WERI-Rb-1 (cell line): ENCODE measurements around the gene TNFRSF14.

Source experiments
- DNase-seq: peaks from one replicate; pipeline ENCODE4 v3.0.0-alpha.2; 2020
- H3K27ac ChIP-seq: fragments of 250-450 bp; sonication (Bioruptor Pico); 2 replicates; pipeline ENCODE4 v1.5.1; 2020; ENCODE audit warnings: mild to moderate bottlenecking, moderate library complexity
- H3K27me3 ChIP-seq: fragments of 250-450 bp; sonication (Bioruptor Pico); 2 replicates; pipeline ENCODE4 v1.5.1; 2021; ENCODE audit warnings: mild to moderate bottlenecking, low read depth, moderate library complexity; ENCODE audit not compliant: insufficient read depth, severe bottlenecking
- H3K36me3 ChIP-seq: fragments of 250-450 bp; sonication (Bioruptor Pico); 2 replicates; pipeline ENCODE4 v1.5.1; 2020; ENCODE audit warnings: mild to moderate bottlenecking, moderate library complexity
- H3K4me3 ChIP-seq: 2 replicates; pipeline ENCODE4 v1.5.1; 2011; ENCODE audit warnings: low read depth, mild to moderate bottlenecking, control low read depth, low read length
- H3K9me3 ChIP-seq: fragments of 250-450 bp; sonication (Bioruptor Pico); 2 replicates; pipeline ENCODE4 v1.5.1; 2021; ENCODE audit warnings: mild to moderate bottlenecking, moderate library complexity; ENCODE audit not compliant: severe bottlenecking
- TF ChIP-seq, protein P1 (sequence below): IDR thresholded peaks from 2 replicates; pipeline ENCODE4 v1.5.1; 2011; ENCODE audit warnings: low read depth, mild to moderate bottlenecking, control low read depth, inconsistent platforms, low read length

The TNFRSF14 gene

DNA sequence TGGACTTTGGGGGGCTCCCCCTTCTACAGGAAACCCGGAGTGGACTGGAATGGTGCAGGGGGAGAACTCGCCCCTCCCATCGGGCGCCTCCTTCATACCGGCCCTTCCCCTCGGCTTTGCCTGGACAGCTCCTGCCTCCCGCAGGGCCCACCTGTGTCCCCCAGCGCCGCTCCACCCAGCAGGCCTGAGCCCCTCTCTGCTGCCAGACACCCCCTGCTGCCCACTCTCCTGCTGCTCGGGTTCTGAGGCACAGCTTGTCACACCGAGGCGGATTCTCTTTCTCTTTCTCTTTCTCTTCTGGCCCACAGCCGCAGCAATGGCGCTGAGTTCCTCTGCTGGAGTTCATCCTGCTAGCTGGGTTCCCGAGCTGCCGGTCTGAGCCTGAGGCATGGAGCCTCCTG is at the start of gene TNFRSF14:
TNFRSF14 (plus strand) TSS at position 95 of the 401 bp plus-strand sequence; CDS start at position 389, 294 bp downstream.
- no peaks in the 10 kb centered on the region for H3K27me3 ChIP-seq
- no peak within 1 kb of the TSS for H3K4me3 ChIP-seq
- no peaks in the 10 kb centered on the region for H3K9me3 ChIP-seq
- DNase-seq = no peak
- H3K36me3 ChIP-seq = no peaks in the 10 kb centered on the region
- TF ChIP-seq, protein P1, sequence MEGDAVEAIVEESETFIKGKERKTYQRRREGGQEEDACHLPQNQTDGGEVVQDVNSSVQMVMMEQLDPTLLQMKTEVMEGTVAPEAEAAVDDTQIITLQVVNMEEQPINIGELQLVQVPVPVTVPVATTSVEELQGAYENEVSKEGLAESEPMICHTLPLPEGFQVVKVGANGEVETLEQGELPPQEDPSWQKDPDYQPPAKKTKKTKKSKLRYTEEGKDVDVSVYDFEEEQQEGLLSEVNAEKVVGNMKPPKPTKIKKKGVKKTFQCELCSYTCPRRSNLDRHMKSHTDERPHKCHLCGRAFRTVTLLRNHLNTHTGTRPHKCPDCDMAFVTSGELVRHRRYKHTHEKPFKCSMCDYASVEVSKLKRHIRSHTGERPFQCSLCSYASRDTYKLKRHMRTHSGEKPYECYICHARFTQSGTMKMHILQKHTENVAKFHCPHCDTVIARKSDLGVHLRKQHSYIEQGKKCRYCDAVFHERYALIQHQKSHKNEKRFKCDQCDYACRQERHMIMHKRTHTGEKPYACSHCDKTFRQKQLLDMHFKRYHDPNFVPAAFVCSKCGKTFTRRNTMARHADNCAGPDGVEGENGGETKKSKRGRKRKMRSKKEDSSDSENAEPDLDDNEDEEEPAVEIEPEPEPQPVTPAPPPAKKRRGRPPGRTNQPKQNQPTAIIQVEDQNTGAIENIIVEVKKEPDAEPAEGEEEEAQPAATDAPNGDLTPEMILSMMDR = no peak
- no peak within 1 kb of the TSS for H3K27ac ChIP-seq

DNA sequence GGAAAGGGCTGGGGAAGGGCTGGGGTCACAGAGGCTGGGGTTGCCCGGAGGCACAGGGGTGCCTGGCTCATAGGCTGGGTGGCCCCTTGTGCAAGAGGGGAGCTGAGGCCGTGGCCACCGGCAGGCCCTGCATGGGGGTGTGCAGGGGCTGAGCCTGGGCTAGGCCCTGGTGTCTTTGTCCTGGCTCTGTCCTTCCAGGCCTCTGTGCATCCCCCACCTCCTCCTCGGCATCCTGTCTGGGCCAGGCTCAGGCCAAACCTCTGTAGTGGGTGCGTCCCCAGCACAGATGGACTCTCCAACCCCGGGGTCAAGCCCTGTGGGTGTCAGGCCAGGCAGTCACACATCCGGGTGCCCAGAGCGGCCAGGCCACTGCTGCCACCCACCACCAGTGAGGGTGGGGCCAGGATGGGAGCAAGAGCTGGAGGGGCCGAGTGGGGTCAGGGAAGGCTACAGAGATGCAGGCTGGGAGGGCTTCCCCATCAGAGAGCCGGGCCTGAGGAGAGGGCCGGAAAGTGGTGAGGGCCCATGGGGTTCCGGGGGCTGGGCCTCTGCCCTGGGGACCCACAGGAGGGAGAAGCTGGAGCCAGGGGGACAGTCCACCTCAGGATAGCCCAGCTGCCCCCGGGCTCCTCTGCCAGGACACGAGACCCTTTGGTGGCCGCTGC is 49.1 kb upstream of the TNFRSF14 start:
- Histone ChIP-seq H3K36me3 (peaks cover 82% of the 10 kb centered on the region), H3K27ac (peak overlapping the region; percentile 61), H3K4me3 (no peak overlapping the region), H3K9me3 (no peaks in the 10 kb centered on the region), H3K27me3 (no peaks in the 10 kb centered on the region)
- DNase-seq = no peak
- TF ChIP-seq, protein P1 = no peak

DNA sequence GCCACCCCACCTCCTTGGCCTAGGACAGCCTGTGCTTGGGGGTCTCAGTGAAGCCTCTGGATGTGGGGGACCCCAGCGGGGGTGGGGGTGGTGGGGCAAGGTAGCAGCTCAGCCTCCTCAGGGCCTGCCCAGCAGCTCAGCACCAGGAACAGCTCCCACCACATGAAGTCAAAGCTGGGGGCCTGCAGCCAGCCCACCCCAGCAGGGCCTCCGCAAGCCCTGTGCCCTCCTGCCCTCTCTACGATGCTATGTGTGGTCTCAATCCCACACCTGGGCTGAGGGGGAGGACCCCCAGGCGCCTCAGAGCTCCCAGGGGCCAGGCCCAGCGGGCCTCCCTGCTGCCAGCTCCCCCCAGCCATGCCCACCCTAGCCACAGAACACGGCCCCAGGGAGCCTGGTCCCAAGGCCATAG is 48.4 kb upstream of the TNFRSF14 start:
- no peak overlapping the region; the same call in 1 of the 2 replicates for H3K27ac ChIP-seq
- no peak overlapping the region for H3K4me3 ChIP-seq
- H3K27me3 ChIP-seq = no peaks in the 10 kb centered on the region
- no peak for DNase-seq
- H3K9me3 ChIP-seq = no peaks in the 10 kb centered on the region
- H3K36me3 ChIP-seq = peaks cover 82% of the 10 kb centered on the region
- TF ChIP-seq, protein P1 = no peak

DNA sequence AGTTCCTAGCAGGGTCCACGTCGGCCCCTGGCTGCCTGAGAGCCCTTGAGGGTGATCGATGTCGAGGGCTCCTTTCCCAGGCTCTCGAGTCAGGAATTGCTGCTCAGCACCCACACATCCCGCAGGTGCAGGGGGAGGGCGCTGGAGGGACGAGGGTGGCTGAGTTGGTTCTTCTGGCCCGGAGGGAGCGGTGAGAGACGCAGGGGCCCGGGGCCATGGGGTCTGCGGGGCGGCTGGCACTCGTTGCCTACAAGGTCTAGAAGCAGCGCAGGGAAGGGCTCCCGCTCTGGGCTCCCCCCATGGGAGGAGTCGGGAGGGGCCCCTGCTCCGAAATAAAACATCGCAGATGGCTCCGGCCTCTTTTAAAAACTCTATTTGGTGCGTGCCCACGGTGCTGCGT is 48.0 kb upstream of the TNFRSF14 start:
- H3K9me3 ChIP-seq = no peaks in the 10 kb centered on the region
- TF ChIP-seq, protein P1 = no peak
- no peak for DNase-seq
- H3K4me3 ChIP-seq = no peak overlapping the region
- H3K36me3 ChIP-seq = peaks cover 82% of the 10 kb centered on the region
- H3K27ac ChIP-seq = no peak overlapping the region
- H3K27me3 ChIP-seq = no peaks in the 10 kb centered on the region

DNA sequence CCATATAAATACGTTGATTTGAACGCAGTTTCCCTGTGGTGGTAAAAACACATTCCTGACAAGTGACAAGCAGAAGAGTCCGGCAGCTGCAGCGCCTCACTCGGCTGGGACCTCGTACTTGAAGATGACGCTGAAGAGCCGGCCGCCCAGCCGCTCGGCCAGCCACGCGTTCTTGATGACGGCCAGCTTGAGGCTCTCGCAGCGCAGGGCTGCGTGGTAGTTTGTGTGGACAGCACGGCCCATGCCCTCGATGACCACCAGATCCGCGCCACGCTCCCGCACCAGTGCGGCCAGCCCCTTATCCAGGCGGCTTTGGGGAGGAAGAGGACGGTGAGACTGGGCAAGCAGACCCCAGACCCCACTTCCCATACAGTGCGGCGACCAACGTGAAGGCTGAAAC is 47.4 kb upstream of the TNFRSF14 start:
- Histone ChIP-seq H3K4me3 (no peak overlapping the region), H3K27ac (no peak overlapping the region), H3K9me3 (no peaks in the 10 kb centered on the region), H3K36me3 (peaks cover 84% of the 10 kb centered on the region), H3K27me3 (no peaks in the 10 kb centered on the region)
- no peak for DNase-seq
- TF ChIP-seq, protein P1 = no peak

DNA sequence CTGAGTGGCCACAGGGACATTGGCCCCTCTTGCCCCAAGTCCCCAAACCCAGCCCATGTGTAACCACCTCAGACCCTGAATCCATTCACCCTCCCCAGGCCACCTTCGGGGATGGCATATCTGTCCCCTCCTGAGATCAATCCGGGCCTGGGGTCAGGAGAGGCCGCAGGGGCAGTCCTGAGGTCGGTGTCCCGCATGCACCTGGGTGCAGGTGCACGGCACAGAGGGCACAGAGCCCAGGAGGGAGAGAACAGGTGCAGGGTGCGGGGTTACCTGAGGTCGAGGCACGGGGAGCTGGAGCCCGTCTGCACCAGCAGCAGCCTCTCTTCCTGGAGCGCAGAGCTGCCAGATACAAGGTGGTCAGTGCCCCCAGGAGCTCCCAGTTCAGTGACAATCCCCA is 46.6 kb upstream of the TNFRSF14 start:
- no peak for DNase-seq
- H3K27me3 ChIP-seq = no peaks in the 10 kb centered on the region
- peaks cover 82% of the 10 kb centered on the region for H3K36me3 ChIP-seq
- no peaks in the 10 kb centered on the region for H3K9me3 ChIP-seq
- H3K4me3 ChIP-seq = no peak overlapping the region
- TF ChIP-seq, protein P1 = no peak
- H3K27ac ChIP-seq = peak overlapping the region; percentile 9
